GM18511 (cell line): Measurements from ENCODE around the gene LEFTY2.
A peak's percentile ranks its signal among the peaks of the same experiment; 100 is the strongest.
"Not testable (repeated sequence)": the region's sequence is repeated elsewhere in the genome, so short reads cannot be mapped to it uniquely, and the experiment has no call there.

Experiments
- ATAC-seq: cut with Tn5 transposase; IDR thresholded peaks from one replicate; pipeline ENCODE4 v1.9.1; 2021; ENCODE audit warnings: mild to moderate bottlenecking, moderate library complexity; ENCODE audit not compliant: unreplicated experiment

Gene LEFTY2

GRCh38 chr1:225931270-225932136, 9.5 kb downstream of the LEFTY2 start:
- no peak for ATAC-seq

- no peak for ATAC-seq
These were observed 10.5 kb downstream of the LEFTY2 start for GRCh38 chr1:225930566-225930965.

GRCh38 chr1:225929462-225929861, 11.6 kb downstream of the LEFTY2 start:
- not testable (repeated sequence) for ATAC-seq

GRCh38 chr1:225928186-225929175, 12.5 kb downstream of the LEFTY2 start:
- ATAC-seq: no peak

- ATAC-seq: no peak
These were observed 14.4 kb downstream of the LEFTY2 start for GRCh38 chr1:225926551-225927113.

- peak; percentile 98 for ATAC-seq
These were observed 17.1 kb downstream of the LEFTY2 start, which contains the start of gene PYCR2 for GRCh38 chr1:225923692-225924555. TSS of gene PYCR2 (minus strand) at chr1:225924250. CDS start at chr1:225924110, 140 bp downstream.

- ATAC-seq: no peak
These were observed 17.7 kb downstream of the LEFTY2 start for GRCh38 chr1:225923381-225923691.

- no peak for ATAC-seq
These were observed 19.0 kb downstream of the LEFTY2 start for GRCh38 chr1:225921734-225922709.

- no peak for ATAC-seq
These were observed 21.1 kb downstream of the LEFTY2 start for GRCh38 chr1:225919906-225920305.

- ATAC-seq: no peak
These were observed 22.7 kb downstream of the LEFTY2 start for GRCh38 chr1:225918280-225918679.

- ATAC-seq: no peak
These were observed 23.5 kb downstream of the LEFTY2 start for GRCh38 chr1:225917536-225917935.

GRCh38 chr1:225917101-225917500, 23.9 kb downstream of the LEFTY2 start:
- no peak for ATAC-seq

GRCh38 chr1:225915538-225915991, 25.5 kb downstream of the LEFTY2 start:
- no peak for ATAC-seq

GRCh38 chr1:225914947-225915346, 26.1 kb downstream of the LEFTY2 start:
- ATAC-seq: no peak

- ATAC-seq: no peak
These were observed 26.6 kb downstream of the LEFTY2 start for GRCh38 chr1:225914391-225914790.

- ATAC-seq: peak; percentile 85
These were observed 29.6 kb downstream of the LEFTY2 start for GRCh38 chr1:225911191-225912130.

GRCh38 chr1:225909477-225909876, 31.5 kb downstream of the LEFTY2 start:
- no peak for ATAC-seq

- ATAC-seq: no peak
These were observed 32.2 kb downstream of the LEFTY2 start for GRCh38 chr1:225908773-225909172.
